Measurements from ENCODE around the gene CLGN.
"Not testable (repeated sequence)": the region's sequence is repeated elsewhere in the genome, so short reads cannot be mapped to it uniquely, and the experiment has no call there.

Gene CLGN, protein sequence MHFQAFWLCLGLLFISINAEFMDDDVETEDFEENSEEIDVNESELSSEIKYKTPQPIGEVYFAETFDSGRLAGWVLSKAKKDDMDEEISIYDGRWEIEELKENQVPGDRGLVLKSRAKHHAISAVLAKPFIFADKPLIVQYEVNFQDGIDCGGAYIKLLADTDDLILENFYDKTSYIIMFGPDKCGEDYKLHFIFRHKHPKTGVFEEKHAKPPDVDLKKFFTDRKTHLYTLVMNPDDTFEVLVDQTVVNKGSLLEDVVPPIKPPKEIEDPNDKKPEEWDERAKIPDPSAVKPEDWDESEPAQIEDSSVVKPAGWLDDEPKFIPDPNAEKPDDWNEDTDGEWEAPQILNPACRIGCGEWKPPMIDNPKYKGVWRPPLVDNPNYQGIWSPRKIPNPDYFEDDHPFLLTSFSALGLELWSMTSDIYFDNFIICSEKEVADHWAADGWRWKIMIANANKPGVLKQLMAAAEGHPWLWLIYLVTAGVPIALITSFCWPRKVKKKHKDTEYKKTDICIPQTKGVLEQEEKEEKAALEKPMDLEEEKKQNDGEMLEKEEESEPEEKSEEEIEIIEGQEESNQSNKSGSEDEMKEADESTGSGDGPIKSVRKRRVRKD

DNA sequence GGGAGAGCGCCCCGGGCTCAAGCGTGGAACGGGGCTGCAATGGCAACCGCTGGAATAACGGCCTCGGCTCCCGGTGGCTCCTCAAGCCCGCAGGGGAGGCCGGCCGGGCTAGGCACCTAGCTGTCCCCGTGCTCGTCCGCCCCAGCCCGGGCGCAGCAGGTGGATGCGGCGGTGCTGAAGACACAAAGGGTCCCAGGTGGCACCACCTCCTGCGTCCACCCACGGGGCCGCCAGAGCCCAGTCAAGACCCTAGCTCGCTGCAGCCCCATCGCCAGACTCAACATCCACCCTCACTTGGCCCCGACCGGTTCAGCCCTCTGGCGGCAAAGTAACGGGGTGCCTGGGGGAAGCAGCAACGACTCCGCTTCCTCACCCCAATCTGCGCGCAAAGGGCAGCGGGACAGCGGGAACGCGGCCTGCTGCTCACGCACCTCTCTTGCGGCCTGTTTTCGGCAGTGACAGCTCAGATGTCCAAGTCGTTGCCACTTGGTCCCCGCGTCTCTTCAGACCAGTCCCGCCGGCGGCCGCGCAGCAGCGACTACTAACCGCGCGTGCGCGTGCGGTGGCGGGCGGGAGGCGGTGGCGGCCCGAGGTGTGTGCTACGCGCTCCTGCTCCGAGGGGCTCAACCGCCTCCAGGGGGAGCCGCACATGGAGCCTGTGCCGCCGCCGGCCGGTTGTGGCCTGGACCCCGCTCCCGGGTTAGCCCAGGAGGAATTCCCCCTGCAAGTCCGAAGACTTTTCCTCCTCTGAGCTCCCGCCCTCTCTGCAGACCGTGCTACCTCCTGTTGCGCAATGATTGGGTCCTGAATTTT is at the start of gene CLGN:
Gene CLGN, minus strand, starts transcription at position 543 of the 813 bp plus-strand sequence. CDS start 14,570 bp downstream, outside the sequence.
- peak; percentile 12 for DNase-seq

DNA sequence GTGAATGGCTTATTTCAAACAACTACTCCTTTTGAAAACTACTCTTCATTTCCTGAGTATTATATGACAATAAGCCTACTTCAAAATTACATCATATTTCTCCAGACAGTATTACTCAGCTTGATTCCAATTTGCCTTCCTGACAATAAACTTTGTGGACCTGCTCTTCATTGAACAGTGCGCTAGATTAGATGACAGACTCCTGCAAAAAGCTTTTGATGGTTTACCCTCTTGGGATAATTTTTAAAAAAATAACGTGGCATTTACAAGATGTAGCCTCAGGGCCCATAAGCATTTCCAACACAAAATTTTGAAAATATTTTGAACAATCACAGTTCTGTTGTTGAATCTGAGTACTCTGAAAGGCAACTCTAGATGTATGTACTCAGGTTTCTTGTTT is 44.7 kb upstream of the CLGN start:
- no peak for DNase-seq

DNA sequence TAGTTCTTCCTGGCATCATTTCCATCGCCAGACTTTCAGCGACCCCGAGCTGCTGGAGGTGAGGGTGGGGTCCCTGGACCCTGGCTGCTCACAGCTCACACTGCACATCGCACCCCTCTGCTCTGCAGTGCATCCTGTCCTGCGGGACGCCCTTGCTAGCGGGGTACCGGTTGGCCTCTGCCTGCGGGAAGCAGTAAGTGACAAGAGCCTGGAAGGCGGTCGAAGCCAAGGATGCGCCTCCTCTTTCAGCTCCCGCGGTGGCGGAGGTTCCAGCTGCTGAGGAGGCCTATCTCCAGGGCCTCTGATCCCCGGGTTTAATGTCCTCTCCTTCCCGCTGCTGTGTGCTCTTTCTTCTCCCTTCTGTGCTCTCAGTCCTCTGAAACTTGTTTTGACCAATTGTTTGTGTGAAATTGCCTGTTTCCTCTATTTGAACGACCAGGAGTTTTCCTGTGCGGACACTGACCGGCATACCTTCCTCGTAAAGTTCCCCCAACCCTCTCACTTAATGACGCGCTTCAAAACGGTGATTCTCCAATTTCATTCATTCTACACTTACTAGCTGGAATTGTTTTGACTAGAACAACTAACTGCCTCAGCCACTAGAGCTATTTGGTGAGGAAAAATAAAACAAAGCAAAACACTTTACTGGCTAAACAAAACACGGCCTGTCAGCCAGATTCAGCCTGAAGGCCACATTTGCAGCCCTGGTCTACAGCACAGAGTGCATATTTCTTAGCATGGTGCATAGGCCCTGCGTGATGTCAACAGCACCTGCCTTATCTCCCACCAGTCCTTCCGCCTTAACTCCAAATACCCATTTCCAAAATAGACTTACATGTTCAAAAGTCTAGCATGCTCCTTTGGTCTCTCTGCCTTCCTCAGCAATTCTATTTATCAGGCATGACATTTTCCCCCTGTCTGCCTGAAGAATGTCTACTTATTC is 42.6 kb upstream of the CLGN start:
- DNase-seq, result no peak

DNA sequence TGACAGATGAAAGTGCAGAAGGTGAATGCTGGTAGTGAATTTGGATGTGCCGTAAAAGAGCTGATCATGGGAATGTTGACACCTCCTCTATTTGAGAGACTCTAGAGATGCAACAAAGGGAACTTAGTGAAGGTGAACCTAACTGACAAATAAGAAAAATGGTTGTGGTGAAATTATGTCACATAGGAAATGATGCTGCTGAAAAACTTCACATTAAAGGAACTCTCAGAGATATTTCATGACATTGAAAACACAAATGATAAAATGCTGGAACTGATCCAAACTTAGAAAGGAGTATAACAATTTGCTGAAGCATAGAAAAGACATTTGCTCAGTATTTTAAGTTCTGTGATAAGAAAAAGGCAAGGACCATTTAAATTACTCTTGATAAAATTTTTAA is 38.7 kb upstream of the CLGN start:
- DNase-seq, result no peak

DNA sequence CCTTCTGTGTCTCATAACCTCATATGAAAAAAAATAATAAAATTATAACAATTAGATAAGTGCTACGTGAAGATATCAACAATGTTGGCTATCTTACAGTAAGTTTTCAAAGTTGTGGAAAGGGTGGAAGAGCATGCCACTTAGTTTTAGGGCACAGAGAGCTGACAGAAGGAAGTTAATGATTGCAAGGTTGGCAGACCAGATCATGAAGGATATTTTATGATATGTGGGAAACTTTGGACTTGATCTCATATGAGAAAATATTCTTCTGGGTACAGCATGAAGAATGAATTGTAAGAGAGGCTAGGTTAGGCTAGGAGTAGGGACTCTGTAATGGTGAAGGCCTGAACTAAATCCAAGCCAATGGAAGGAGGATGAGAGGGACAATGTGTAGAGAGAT is 36.2 kb upstream of the CLGN start:
- no peak for DNase-seq

DNA sequence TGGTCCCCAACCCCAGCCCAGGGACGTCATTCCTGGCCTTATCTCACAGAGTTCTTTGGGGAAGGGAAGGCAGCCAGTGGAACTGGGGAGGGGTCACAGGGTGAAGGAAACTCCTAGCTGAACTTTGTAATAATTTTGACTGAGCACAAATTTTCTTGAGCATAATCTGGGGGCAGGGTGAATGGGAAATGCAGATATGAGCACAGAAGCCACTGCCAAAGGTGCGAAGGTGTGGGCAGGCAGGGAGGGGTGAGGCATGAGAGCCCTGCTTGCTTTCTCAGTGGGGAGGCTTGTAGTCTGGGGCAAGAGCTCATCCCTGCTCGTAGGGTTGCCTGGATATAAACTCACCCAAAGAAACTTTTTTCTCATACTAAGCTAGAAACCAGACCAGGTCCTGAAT is 35.7 kb upstream of the CLGN start:
- no peak for DNase-seq

DNA sequence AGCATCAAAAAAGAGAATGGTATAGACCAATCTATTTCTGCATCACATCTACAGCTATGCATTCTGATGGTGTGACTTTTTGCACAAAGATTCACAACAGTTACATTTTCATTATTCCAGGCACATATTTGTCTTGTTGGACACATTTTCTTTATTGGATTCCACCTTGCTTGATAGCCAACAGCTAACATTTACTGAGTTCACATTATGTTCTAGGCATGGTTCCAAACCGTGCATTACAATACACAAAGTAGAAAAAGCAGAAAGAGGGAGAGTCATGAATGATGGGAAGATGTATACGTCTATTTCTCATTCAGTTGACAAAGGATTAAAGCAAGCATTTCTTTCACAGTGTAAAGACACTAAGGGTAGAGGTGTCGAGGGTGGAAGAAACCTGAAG is 22.9 kb upstream of the CLGN start:
- DNase-seq, result no peak

DNA sequence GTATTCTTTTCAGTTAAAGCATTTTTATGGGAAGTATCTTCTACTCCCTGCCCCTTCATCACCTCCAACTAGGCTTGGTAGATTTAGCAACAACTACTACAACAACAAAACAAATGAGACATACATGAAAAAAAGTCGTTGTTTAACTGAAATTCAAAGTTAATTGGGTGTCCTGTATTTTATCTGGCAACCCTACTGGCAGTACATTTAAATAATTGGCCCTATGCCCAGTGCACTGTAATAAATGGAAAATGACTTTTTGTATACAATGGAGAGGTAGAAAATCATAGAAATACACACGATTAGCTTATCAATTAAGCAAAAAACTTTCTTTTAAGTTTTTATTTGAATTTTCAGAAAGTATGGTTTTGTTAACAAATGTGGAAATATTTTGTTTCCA is 21.4 kb upstream of the CLGN start:
- DNase-seq, result no peak

DNA sequence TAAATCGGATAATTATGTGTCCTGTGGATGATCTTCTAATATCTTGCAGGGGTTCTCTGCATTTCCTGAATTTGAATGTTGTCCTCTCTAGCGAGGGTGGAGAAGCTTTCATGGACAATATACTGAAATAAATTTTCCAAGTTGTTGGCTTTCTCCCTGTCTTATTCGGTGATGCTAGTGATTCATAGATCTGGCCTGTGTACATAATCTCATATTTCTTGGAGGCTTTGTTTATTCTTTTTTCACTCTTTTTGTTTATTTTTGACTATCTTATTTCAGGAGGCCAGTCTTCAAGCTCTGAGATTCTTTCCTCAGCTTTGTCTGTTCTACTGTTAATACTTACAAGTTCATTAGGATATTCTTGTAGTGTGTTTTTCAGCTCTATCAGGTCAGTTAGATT is 20.7 kb upstream of the CLGN start:
- DNase-seq, result no peak

DNA sequence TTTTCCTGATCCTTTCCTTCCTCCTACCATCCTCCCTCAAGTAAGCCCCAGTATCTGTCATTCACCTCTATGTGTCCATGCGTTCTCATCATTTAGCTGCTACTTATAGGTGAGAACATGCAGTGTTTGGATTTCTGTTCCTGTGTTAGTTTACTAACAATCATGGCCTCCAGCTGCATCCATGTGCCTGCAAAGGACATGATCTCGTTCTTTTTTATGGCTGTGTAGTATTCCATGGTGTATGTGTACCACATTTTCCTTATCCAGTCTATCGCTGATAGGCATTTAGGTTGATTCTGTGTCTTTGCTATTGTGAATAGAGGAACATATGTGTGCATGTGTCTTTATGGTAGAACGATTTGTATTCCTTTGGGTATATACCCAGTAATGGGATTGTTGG is 16.9 kb upstream of the CLGN start:
- DNase-seq, result not testable (repeated sequence)

DNA sequence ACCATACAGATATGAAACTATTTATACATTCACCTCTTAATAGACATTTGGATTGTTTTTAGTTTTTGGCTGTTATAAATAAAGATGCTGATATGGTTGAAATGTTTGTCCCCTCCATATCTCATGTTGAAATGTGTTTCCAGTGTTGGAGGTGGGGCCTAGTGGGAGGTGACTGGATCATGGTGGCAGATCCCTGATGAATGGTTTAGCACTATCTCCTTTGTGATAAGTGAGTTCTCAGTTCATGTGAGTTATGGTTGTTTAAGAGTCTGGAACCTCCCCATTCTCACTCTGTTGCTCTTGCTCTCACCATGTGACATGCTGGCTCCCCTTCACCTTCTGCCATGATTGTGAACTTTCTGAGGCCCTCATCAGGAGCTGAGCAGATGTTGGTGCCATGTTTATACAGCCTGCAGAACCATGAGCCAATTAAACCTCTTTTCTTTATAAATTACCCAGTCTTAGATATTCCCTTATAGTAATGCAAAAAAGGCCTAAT is 12.2 kb upstream of the CLGN start:
- no peak for DNase-seq

DNA sequence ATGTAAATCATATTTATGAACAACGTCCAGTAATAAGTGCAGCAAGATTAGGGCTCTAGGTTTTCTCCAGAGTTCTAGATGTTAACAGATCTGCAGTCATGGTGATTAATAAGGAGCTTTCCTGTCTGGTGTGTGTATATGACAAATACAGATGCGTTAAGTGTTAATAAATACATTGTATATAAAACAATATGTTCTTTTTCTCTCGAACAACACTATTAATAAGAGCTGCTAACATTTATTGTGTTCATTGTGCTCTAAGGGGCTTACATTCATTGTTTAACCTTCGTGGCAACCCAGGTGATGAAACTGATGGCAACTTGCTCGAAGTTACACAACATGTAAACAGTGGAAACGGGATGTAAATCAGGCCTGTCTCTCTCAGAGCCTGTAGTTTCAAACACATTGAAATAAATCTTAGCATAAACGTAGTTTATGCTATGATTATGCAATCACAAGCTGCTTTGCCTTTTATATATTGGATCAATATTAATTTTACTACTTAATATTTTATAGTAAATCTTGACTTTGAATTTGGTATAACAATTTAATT is 547 bp upstream of the CLGN start:
- no peak for DNase-seq

DNA sequence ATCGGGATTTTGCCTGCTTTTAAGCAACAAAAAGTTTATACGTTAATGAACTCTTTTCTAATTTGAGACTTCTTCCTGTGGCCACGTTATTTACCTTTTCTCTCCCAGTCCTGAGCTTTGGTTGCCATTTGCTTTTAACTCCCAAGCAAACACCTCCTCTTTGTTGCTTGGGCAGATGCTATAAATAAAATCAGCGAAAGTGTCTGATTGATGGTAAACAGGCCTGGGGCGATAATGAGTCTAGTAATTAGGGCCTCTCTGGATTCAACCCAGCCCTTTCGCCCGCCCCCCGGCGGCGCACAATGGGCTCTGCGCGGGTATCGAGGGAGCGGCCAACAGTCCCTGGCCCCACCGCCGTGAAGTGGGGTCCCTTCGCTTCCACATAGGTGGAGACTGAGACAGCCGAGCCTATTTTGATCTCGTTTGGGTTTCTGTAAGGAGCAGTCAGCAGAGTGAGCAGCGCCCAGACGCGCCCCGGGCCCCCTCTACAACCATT is 790 bp downstream of the CLGN start:
- no peak for DNase-seq

DNA sequence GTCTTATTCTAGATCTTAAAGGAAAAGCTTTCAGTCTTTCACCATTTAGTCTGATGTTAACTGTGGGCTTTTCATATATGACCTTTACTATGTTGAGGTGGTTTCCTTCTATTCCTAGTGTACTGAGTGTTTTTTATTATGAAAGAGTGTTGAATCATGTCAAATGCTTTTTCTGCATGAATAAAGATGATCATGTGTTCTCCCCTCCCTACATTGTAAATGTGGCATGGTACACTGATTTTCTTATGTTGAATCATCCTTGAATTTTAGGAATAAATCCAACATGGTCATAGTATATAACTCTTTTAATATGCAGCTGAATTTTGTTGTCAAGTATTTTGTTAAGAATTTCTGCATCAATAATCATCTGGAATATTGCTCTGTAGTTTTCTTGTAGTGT is 4.3 kb downstream of the CLGN start:
- DNase-seq, result no peak

DNA sequence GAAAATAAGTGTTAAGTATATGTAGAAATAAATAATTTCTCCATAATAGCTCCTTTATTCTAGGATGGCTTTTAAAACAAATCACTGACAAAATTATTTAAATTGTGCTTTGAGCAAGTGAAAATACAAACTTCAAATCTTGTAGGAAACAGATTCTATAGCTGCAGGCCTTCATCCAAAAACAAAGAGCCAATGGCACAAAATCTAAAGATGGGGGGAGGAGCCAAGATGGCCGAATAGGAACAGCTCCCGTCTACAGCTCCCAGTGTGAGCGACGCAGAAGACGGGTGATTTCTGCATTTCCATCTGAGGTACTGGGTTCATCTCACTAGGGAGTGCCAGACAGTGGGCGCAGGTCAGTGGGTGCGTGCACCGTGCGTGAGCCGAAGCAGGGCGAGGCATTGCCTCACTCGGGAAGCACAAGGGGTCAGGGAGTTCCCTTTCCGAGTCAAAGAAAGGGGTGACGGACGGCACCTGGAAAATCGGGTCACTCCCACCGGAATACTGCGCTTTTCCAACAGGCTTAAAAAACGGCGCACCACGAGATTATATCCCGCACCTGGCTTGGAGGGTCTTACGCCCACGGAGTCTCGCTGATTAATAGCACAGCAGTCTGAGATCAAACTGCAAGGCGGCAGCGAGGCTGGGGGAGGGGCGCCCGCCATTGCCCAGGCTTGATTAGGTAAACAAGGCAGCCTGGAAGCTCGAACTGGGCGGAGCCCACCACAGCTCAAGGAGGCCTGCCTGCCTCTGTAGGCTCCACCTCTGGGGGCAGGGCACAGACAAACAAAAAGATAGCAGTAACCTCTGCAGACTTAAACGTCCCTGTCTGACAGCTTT is 14.1 kb downstream of the CLGN start:
- not testable (repeated sequence) for DNase-seq

DNA sequence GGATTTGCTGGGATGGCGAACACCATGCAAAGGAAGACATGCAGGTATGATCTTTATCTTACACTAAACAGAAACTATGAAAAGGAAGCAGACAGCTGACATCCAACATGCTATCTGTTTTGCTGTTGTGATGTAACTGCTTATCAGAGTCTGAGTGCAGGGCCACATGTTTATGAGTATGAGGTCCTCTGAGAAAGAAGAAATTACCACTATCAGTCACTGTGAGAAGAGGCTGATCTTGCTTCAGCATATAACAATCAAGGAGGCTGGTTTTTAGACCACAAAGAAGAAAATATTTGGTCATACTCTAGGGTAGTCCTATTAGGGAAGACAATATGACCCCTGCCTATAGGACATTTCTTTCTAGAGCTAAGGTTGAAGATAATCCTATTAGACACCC is 18.5 kb downstream of the CLGN start:
- DNase-seq, result no peak

DNA sequence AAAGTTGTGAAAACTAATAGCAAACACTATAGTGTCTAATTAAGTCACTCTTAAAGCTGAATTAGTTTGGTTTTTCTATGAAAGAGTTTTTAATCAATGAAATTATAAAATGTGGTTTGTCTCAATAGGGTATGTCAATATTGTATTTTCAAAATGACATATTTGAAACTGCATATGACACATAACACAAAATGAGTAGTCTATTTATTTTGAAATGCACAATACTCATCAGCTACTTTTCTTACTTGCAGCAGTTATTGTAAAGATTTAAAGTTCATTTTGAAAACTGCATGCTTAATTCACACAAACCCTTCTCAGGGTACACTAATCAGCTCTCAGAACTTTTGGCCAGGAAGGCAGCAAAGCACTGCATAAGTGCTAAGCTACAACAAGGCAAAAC is 21.2 kb downstream of the CLGN start:
- no peak for DNase-seq

DNA sequence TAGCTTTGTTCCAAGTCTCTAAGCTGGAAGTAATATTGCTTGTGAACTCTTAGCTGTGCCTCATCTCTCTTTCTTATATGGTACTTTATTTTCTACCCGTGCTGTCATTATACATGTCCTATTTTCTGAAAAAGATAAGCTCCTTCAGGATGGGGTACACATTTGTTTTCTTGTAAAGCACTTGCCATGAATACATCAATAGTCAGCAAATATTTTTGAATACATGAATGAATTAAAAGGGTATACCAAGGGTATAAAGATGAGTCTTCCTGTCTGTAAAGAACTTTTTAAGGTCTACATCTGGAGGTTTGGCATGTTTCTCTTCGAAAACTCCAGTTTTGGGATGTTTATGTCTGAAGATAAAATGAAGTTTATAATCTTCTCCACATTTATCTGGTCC is 27.3 kb downstream of the CLGN start:
- no peak for DNase-seq

DNA sequence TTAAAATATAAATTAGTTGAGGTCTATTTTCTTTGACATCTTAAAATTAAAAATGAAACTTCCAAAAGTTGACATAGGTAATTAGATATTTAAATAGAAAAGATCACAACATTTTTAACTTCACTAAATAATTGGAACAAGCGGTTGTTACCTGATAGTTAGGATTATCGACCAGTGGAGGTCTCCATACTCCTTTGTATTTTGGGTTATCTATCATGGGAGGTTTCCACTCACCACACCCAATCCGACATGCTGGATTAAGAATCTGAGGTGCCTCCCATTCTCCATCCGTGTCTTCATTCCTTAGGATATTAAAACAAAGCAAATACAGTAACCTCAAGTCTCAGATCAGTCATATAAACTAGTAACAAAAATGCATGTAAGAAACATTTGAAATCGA is 31.8 kb downstream of the CLGN start:
- no peak for DNase-seq

DNA sequence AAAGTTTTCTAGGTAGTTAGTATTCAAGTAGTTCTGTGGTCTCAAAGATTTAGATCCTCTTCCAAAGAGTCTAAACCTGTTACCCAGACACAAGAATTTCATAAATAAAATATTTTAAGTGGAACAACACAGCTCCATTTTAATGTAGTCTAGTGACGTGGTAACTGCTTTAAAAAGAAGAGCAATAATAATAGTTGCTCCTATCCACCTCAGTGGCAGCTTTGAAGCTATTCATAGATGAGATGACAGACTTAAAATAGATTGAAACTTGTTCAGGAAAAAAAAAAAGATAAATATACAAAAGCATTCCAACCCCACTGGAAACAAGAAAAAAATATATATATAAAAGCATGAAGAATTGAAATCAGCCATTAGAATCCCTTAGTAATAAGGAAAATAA is 39.4 kb downstream of the CLGN start:
- DNase-seq, result no peak

DNA sequence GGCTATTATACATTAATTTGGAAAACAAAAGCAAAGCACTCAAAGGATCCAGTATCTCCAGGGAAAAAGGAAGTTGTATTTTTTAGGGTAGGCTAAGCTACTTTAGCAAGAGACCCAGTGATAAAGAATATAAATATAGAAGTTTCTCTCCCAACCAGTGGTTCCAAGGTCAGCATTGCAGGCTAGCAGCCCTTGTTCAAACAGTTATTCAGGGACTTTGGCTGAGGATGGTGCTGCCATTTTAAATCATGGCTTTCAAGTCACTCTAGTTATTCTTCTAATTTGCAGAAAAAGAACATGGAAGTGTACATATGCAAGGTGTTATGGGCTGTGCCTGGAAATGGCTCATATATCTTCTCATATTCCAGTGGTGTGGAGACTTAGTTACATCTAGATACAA is 44.7 kb downstream of the CLGN start:
- DNase-seq, result no peak

Data from activated CD4-positive, alpha-beta T cell treated with anti-CD3 and anti-CD28 coated beads, Interleukin-2, amount 50 U/mL, for 1 hour (primary cell).